GM04503 (cell line): ENCODE measurements around the gene PRADC1.

Source experiments
- DNase-seq: peaks from one replicate; pipeline ENCODE4 v3.0.0-alpha.2; 2012; ENCODE audit warnings: low read depth

Gene PRADC1

DNA sequence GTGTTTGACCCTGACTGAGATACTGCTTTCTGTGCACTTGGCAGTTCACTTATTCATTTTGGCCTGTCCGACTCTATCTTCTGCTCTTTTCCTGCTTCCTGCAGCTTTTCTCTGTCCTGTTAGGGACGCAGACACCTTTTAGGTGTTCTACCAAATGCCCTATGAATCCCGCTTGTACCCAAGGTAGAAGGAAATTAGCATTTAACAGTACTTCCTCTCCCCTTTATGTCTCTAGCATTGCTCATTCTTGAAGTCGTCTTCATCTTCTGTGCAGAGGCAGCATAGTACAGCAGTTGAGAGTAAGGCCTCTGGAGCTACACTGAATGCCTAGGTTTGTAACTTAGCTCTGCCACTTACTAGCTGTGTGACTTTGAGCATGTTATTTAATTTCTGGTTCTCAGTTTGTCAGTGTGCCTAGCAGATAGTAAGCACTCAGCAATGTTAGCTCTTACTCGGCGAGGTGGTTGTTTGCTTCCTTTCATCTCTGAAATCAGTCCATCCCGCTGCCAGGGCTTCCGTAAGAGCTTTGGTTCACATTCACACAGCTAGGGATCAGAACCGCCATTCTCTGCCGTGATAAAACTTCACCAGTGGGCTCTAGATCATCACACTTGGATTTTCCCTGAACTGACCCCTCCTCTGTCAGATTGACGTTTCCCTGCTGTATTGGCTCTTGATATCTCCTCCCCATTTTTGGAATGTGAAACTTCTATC, 2.4 kb upstream of the PRADC1 start:
- DNase-seq, result no peak

DNA sequence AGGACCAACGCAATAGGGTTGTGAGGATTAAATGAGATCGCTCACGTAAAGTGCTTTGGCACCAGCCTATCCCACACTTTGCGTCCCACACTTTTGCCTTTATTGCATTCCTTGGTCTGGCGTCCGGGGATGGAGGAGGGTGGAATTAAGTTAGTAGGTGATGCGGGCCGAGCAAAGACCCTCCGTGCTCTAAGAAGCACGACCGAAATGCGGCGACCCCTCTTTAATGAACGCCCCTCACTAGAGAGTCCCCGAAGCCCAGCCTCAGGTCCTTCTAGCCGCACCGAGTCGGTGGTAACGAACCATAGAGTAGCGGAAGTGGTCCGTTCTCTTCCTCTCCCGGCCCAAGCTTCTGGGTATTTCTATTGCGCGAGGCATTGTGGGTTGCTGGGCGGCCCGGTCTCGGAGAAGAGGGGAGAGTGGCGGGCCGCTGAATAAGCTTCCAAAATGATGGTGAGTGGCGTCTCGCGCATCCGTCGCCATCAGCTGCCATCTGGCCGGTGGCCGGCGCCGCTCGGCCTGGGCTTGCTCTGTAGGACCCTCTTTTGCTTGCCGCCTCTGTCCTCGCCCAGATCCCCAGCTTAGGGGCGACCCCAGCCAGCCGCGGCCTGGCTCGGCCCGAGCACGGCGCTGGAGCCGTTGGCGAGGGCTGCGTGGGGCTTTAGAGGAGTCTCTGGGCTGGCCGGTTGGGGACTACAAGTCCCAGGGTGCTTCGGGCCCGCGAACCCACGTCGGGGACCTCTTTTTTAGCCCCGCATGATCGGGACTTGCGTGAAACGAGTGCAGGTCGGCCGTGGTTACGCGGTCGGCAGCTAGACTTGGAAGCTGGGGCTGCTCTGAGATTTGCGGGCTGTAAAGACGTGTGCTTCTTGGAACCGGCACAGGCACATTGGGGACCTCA, 1.1 kb upstream of the PRADC1 start, which contains the start of gene CCT7:
Gene CCT7, plus strand, starts transcription at position 377 of the 901 bp plus-strand sequence. Its CDS starts 71 bp downstream, at position 448.
- peak; percentile 61 for DNase-seq

DNA sequence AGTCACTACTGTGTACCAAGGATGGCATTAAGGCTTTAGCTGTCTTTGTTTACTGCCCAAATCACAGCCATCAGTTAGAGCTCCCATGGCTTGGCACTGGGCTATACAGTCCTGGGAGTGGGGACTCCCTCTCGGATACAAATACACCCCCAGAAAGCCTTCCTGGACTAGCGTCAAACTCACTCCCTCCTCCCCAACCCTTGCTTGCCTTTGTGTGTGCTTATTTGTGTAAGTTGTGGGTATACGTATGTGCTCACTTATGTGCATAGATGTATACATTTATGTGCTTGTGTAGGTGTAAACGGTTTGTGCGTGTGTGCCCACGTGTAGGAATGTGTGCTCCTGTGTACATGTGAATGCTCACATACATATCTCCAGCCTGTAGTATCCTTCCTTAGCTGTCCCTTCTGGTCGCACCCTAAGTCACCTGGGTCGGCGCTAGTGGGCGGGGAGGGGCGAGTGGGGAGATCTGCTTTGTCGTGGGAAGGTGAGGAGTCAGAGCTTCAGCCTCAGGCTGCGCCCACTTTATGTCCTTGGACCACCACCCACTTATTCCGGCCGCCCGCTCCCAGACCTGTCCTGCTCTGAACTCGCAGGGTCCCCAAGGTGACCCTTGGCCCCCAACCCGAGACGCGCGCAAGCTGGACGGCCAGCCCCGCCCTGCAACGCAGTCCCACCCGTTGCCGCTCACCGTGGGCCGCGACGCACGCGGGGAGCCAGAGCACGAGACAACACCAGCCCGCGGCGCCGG, 461 bp downstream of the PRADC1 start:
- no peak for DNase-seq

DNA sequence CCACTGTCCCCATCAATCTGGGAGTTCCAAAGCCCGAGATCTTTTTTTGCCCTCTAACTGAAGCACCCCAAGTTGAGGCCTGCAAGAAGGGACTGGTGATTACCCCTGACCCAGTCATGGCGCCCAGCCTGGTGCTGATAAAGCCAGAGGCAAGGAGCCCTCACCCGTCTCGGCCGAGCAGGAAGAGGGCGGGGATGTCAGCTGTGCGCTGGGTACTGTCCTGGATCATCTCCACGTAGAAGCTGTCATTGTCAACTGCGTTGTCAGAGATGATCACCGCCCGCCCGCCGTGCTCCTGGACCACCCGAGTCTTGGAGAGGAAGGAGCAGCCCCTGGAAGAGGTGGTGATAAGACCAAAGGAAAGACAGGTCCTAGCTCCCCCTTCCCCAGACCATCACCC, 4.4 kb downstream of the PRADC1 start:
- no peak for DNase-seq

DNA sequence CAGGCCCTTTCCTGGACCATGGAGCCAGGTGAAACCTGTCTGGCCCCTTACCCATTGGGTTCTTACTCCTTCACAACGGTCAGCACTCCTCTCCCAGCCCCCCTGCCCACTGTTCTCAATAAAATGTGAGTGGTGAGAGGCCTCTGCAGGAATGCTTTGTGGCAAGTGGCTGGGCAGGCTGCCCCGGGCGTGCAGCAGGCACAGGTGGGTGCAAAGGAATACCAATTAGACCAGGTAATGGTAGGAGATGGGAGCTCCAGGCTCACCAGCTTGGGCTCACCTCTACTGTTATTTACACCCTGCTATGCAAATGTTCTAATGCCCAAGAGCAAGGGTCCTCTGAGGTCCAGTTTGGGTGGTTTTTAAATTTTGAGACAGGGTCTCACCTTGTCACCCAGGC, 6.0 kb downstream of the PRADC1 start:
- DNase-seq, result no peak

DNA sequence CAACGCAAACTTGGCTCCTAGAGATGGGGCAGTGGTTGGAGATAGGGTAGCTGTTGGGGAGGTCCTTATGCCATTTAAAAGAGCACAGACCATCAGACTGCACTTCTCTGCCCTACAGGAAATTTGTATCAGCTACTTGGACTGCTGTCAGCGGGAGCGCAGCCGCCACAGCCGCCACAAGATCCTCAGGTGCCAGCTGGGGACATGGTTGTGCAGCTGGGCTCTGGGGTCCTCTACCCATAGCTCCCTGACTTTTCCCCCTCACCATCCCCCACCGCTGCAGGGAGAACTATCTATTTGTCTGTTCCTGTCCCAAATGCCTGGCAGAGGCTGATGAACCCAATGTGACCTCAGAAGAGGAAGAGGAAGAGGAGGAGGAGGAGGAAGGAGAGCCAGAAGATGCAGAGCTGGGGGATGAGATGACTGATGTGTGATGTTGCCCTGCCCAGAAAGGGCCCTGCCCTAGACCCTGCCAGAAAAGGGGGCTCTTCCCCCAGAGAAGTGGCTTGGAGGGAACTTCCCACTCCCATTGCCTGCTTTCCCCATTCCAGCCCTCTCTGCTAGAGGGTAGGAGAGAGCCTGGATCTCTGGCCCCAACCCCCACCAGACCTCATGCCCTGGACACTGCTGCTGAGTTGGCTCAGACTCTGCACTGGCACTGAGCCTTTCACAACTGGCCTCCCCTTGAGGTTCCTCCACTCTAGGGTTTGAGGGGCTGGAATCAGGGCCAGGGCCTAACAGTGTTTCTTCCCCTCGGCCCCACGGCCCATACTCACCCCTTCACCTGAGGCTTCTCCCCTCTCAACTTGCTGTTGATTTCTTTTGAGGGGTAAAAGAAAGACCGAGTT, 7.3 kb downstream of the PRADC1 start:
- no peak for DNase-seq

DNA sequence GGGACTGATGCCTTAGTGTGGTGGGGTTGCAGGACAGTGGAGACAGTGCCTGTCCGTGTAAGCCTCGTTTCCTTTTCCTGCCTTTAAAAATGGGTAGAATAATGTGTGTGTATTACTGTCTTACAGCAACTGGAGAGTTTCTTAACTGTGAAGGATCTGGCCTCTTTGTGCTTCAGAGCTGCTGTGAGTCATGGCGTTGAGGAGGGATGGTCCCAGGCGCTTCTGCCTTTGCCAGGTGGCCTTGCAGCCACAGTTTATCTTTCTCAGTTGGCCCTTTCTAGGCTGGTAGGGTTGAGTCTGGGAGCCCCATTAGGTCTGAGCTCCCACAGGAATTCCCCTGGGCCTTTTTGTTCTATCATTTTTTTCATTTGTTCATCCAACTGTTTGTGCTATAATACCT, 9.2 kb downstream of the PRADC1 start:
- DNase-seq, result no peak

DNA sequence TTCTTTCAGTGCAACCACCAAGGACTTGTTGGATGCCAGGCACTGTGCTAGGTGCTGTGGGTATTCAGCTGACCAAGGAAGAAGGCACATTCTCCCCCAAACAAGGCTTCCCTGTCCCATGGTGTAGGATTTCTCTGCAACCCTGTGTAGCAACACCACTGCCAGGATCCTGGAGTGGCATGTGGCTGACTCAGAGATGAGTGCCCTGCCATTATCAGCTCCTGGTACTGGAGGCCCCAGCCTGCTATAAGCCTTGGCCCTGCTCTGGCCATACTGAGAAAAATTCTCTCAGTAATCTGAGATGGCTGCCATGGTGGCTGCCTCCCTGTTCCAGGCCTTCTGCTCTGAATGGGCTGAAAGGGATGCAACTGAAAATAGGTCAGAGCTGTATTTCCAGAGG, 14.7 kb downstream of the PRADC1 start:
- no peak for DNase-seq

DNA sequence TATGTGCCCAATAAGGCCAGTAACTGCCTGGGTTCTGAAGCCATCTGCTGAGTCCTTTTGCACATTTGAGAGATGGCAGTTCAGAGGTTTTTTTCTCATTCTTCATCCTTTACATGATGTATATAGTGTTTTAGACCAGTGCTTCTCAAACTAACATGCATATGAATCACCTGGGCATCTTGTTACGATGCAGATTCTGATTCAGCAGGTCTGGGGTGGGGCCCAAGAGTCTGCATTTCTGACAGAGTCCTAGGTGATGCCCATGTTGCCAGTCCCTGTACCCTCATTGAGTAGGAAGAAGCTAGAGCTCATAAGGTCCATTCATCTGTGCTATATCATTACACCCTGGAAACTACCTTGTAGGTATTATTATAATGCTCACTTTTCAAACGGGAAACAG, 15.2 kb downstream of the PRADC1 start:
- DNase-seq, result no peak

DNA sequence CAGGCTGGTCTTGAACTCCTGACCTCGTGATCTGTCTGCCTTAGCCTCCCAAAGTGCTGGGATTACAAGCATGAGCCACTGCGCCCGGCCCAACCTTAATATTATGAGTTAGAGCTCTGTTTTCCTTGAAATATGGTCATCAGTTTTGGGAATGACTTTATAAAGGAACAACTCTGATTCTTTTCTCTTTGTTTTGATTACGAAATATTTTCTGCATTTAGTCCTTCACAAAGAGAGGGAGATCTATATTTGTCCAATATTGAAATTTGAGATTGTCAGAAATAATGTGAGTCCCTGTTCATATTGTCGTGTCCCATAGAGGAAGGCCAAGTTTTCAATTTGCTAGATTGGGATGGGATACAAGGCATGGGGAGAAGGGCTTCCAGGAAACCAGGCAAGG, 15.9 kb downstream of the PRADC1 start:
- no peak for DNase-seq

DNA sequence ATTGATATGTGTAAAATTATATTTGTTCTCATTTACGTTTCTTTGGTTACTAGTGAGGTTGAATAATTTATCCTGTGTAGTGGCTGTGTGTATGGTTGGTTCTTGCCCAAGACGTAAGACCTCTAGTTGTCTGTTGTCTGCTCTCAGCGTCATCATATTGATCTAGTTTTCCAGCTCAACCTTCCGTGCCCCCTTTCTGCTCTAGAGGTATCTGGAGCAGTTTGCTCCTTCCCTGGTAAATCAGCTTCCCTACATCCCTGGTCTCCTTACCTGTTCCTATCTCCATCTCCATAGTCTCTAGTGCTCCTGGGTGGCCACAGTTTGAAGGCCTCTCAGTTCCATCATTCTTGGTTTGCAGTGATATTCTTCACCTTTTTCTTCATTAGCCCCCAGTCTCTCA, 17.8 kb downstream of the PRADC1 start:
- no peak for DNase-seq

DNA sequence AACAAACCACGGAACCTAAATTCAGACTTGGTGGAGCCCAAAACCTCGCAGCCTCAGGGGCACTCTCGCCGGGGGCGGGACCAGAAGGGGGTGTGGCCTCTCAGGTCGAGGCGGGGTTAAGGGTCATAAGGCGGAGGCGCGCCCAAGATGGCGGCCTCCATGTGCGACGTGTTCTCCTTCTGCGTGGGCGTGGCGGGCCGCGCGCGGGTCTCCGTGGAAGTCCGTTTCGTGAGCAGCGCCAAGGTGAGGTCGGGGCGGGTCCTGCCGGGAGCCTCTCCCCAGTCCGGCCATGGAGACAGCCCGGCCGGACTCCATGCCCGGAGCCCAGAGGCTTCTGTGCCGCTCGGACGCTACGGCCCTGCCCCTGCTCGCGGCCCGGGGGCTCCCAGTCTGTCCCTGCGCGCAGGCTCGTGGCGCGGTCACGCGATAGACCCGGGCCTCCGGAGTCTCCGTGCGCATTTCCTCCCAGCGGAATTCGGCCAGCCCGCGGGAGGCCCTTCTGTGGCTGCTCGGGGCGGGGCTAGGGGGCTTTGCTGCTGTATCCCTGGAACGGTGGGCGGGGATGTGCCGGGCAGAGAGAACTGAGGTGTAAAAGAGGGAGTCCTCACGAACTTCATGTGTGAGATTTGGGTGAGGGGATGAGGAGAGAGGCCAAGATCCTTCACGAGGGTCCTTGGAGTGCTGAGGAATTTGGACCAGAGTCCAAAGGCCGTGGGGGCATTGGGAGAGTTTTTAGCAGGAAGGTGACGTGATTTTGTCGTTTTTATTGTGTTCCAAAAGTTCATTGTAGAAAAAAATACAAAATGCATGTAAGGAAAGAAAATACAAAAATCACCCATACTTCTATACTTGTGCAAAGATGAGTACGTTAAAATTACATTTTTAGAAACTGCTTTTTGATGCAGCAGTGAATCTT, 18.7 kb downstream of the PRADC1 start, which contains the start of gene SMYD5:
Gene SMYD5, plus strand, starts transcription at position 126 of the 916 bp plus-strand sequence. Its CDS starts 22 bp downstream, at position 148.
- no peak for DNase-seq

DNA sequence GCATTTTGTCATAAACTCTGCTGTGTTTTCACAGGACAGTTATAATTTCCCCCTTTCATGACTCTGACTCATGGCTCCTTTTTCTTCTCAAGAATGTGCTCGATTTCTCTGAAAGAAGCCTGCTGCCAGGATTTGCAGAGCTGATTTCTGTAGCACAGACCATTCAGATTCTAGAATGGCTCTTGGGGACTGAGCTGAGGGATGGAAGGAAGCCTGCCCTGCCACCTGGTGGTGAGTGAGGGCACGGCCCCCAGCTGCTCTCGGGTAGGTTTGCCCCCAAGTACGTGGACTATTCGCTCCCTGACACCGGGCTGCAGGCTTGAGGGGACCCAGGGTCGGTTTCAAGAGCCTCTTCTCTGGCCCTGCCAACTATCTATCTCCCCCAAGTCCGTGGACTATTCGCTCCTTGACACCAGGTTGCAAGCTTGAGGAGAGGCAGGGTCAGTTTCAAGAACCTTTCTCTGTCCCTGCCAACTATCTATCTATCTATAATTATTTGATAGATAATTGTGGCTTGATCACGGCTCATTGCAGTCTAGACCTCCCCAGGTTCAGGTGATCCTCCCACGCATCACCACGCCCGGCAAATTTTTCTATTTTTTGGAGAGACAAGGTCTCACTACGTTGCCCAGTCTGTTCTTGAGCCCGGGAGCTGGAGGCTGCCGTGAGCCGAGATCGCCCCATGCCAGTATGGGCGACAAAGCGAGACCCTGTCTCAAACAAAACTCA, 20.4 kb downstream of the PRADC1 start:
- DNase-seq, result peak; percentile 85

DNA sequence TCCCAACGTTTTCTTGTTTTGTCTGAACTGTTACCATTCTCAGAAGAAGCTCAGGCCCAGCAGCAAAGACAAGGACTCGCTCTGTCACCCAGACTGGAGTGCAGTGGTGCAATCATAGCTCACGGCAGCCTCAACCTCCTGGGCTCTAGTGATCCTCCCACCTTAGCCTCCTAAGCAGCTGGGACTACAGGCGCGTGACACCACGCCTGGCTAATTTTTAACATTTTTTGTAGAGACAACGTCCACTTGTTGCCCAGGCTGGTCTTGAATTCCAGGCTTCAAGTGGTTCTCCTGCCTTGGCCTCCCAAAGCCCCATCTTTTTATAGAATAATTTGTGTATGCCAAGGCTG, 21.0 kb downstream of the PRADC1 start:
- DNase-seq, result no peak

DNA sequence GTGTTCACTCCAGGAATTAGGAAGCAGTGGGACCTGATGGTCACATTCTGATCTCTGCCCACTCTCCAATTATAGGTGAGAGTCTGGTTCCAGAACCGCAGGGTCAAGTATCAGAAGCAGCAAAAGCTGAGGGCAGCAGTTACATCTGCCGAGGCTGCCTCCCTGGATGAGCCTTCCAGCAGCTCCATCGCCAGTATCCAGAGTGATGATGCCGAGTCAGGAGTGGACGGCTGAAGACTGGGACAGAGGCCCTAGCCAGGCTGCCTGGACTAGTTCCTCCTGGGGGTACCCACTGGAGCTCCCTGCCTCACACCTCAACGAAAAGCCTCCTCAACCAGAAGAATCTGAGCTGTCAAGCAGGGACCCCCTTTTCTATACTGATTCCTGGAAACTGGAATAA, 22.3 kb downstream of the PRADC1 start:
- DNase-seq, result no peak

DNA sequence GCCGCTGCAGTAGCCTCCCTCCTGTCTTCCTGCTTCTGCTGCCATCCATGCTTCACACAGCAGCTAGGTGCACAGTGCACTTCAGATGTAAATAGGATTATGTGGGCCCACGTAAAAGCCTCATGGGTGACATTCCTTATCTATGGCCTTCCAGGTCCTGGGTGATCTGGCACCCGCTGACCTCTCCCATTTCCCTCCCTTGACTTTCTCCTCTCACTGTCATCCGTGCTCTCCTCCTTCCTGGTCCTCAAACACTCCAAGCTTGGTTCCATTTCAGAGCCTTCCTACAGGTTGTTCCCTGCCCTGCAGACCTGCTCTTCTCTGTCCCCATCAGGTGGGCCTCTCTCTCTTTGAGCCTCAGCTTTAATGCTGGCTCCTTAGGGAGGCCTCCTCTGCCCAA, 23.0 kb downstream of the PRADC1 start:
- no peak for DNase-seq

DNA sequence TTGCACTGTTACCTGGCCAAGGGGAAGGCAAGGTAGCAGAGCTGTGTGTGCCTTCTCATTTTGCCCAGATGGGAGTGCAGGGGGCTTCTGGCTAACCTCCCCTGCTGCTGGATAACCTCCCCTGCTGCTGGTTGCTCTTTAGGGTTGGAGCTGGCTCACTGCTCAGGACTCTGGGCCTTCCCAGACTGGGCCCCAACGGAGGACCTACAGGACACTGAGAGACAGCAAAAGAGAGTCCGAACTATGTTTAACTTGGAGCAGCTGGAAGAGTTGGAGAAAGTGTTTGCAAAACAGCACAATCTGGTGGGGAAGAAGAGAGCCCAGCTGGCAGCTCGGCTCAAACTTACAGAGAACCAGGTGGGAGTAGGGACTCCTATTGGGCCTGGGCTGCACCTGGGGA, 24.8 kb downstream of the PRADC1 start:
- no peak for DNase-seq

DNA sequence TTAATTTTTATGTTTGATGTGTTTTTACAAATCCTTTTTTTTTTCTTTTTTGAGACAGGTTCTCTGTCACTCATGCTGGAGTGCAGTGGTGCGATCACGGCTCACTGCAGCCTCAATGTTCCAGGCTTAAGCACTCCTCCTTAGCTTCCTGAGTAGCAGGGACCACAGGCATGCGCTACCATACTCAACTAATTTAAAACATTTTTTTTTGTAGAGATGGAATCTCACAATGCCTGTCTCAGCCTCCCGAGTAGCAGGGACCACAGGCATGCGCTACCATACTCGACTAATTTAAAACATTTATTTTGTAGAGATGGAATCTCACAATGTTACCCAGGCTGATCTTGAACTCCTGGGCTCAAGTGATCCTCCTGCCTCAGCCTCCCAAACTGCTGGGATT, 27.4 kb downstream of the PRADC1 start:
- peak; percentile 23 for DNase-seq

DNA sequence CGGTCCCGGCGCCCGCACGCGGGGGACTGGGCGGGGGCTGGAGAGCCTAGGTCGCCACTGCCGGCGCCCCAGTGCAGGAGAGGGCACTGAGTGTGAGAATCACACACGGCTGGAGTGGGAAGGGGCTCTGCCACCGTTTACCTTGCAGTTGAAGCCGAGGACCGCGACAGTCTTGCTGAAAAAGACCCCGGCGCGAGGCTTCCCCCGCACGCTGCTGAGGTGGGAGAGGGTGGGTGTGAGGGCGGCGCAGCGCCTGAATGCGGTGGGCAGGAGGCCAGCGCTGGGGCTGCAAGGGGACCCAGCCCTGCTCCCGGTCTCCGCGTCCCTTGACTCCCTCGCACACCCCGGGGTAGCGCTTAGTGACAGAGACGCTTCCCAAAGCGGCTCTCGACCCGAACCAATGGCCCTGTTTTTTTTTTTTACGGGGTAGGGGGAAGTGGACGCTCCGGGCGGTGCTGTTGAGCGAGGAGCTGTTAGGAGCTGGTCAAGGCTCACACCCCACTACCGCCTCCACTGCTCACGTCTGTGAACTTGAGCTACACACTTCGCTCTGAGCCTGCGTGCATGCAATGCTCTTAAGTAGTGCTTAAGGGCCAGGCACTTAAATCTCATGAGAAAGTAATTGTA, 29.9 kb downstream of the PRADC1 start:
- no peak for DNase-seq
